ENCODE measurements around the gene CHD3.
"Not testable (repeated sequence)": the region's sequence is repeated elsewhere in the genome, so short reads cannot be mapped to it uniquely, and the experiment has no call there.

Gene CHD3

DNA sequence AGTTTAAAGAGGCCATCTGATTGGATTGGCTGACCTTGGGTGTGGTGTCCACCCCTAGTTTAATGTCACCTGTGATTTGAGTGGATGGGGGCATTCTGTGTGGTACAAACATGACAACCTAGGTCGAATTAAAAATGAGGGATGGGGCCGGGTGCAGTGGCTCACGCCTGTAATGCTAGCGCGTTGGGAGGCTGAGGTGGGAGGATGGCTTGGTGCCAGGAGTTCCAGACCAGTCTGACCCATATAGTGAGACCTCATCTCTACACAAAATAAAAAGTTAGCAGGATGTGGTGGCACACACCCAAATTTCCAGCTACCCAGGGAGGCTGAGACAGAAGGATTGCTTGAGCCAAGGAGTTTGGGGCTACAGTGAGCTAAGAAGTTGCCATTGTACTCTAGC, 57.9 kb downstream of the CHD3 start:
- no peak for DNase-seq (ENCODE audit: low read depth, low spot score)
- ChIA-PET CTCF (interaction anchor here (1.1 to 4.2 kb wide), 3 partner anchors 14 to 44 kb away, joined by 3 to 19 read pairs (median 5); no protein-coding TSS in a partner anchor), POLR2A (interaction anchor here (0.6 kb wide), 1 partner anchor 20 kb away, joined by 3 read pairs; no protein-coding TSS in a partner anchor)
- TF ChIP-seq, protein P1, sequence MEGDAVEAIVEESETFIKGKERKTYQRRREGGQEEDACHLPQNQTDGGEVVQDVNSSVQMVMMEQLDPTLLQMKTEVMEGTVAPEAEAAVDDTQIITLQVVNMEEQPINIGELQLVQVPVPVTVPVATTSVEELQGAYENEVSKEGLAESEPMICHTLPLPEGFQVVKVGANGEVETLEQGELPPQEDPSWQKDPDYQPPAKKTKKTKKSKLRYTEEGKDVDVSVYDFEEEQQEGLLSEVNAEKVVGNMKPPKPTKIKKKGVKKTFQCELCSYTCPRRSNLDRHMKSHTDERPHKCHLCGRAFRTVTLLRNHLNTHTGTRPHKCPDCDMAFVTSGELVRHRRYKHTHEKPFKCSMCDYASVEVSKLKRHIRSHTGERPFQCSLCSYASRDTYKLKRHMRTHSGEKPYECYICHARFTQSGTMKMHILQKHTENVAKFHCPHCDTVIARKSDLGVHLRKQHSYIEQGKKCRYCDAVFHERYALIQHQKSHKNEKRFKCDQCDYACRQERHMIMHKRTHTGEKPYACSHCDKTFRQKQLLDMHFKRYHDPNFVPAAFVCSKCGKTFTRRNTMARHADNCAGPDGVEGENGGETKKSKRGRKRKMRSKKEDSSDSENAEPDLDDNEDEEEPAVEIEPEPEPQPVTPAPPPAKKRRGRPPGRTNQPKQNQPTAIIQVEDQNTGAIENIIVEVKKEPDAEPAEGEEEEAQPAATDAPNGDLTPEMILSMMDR (IDR thresholded peaks at IDR 0.05; ENCODE audit: insufficient read depth, low read length, missing control alignments): no peak
- H3K4me3 ChIP-seq (ENCODE audit: low read depth, low read length): no peak overlapping the region

DNA sequence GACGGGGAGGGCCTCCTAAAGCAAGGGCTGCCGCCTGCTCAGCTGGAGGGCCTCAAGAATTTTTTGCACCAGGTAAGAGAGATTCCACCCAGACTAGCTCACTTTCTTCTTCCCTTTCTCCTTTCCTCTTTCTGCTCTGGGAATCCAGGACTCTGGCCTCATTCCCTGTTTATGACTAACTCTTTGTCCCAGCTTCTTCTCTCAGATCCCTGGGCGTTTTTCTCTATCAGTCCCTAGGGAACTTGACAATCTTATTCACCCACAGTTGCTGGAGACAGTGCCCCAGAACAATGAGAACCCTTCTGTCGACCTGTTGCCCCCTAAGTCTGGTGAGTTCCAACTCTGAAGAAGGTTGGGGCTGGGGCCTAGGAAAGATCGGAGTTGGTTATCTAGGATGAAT, 59.1 kb downstream of the CHD3 start:
- ChIA-PET POLR2A (no interaction called here), CTCF (interaction anchor here (0.6 to 1.6 kb wide), 5 partner anchors 15 to 111 kb away, joined by 3 to 6 read pairs (median 4); no protein-coding TSS in a partner anchor)
- no peak overlapping the region for H3K4me3 ChIP-seq (ENCODE audit: low read depth, low read length)
- TF ChIP-seq, protein P1 (IDR thresholded peaks at IDR 0.05; ENCODE audit: insufficient read depth, low read length, missing control alignments): no peak
- DNase-seq (ENCODE audit: low read depth, low spot score): no peak

DNA sequence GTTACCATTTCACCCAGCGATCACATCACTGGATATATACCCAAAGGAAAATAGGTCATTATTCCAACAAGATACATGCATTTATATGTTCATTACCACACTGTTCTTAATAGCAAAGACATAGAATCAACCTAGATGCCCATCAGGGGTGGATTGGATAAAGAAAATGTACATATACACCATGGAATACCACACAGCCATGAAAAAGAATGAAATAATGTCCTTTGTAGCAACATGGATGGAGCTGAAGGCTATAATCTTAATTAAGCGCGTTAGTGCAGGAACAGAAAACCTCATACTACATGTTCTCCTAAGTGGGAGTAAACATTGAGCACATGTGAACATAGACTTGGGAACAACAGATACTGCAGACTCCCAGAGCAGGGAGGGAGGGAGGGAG, 62.0 kb downstream of the CHD3 start:
- DNase-seq (ENCODE audit: low read depth, low spot score): no peak
- H3K4me3 ChIP-seq (ENCODE audit: low read depth, low read length): no peak overlapping the region
- POLR2A ChIA-PET: no interaction called here
- CTCF ChIA-PET: interaction anchor here (0.8 kb wide), 1 partner anchor 89 kb away, joined by 3 read pairs; no protein-coding TSS in a partner anchor
- TF ChIP-seq, protein P1 (IDR thresholded peaks at IDR 0.05; ENCODE audit: insufficient read depth, low read length, missing control alignments): no peak

DNA sequence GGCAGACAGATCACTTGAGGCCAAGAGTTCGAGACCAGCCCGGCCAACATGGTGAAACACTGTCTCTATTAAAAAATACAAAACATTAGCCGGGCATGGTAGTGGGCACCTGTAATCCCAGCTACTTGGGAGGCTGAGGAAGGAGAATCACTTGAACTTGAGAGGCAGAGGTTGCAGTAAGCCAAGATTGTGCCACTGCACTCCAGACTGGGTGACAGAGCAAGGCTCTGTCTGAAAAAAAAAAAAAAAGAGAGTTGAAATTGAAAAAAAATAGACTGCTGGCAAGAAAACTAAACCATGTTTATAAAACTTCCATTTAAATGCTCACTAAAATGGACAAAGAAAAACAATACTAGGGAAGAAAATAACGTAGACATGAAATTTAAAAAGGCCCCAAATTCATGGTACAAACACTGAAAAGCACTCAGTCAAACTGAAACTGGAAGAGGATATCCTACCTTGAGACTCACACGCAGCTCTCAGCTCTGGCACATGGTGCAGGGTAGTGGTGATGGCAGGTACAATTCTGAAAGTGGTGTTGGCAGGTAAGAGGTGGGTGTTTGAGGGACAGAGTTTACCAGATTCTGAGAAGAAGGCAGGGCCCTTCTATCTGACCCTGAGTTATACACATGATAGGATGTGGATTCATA, 62.7 kb downstream of the CHD3 start:
- no peak overlapping the region for H3K4me3 ChIP-seq (ENCODE audit: low read depth, low read length)
- ChIA-PET CTCF (interaction anchor here (0.8 to 3.5 kb wide), 3 partner anchors 37 to 90 kb away, joined by 3 to 16 read pairs (median 3); no protein-coding TSS in a partner anchor), POLR2A (no interaction called here)
- no peak for DNase-seq (ENCODE audit: low read depth, low spot score)
- TF ChIP-seq, protein P1 (IDR thresholded peaks at IDR 0.05; ENCODE audit: insufficient read depth, low read length, missing control alignments): no peak

GRCh38 chr17:7953266-7953665, 64.7 kb downstream of the CHD3 start:
- DNase-seq (ENCODE audit: low read depth, low spot score); H3K4me3 ChIP-seq (ENCODE audit: low read depth, low read length); POLR2A ChIA-PET: not testable (repeated sequence)
- CTCF ChIA-PET: interaction anchor here (0.5 to 3.5 kb wide), 8 partner anchors 9 to 429 kb away, joined by 3 to 16 read pairs (median 4); no protein-coding TSS in a partner anchor

DNA sequence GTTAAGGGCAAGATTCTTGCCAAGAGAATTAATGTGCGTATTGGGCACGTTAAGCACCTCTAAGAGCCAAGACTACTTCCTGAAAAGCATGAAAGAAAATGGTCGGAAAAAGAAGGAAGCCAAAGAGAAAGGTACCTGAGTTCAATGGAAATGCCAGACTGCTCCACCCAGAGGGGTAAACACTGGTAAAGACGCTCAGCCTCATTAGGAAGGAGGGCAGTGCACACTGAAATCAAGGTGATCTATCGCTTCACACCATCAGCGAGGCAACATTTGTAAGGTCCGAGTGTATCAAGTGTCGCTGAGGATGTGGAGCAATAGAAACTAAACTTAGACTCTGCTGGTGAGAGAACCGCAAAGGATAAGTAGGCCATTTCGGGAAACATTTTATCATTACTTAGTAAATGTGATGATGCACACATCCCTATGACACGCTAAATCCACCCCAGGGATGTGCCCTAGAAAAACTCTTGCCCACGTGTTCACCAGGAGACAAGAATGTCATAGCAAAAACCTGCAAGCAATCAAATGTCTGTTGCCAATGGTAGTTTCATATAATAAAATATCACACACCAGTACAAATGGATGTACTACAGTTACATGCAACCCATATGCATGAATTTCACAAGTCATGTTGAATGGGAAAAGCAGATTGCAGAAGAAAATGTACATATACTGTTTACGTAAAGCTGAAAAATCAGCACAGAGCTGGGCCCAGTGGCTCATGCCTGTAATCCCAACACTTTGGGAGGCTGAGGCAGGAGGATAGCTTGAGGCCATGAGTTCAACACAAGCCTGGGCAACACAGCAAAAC, 67.0 kb downstream of the CHD3 start:
- DNase-seq (ENCODE audit: low read depth, low spot score): no peak
- ChIA-PET CTCF (interaction anchor here (0.7 to 2.1 kb wide), 8 partner anchors 9 to 102 kb away, joined by 3 to 12 read pairs (median 4); no protein-coding TSS in a partner anchor), POLR2A (no interaction called here)
- TF ChIP-seq, protein P1 (IDR thresholded peaks at IDR 0.05; ENCODE audit: insufficient read depth, low read length, missing control alignments): no peak
- H3K4me3 ChIP-seq (ENCODE audit: low read depth, low read length): no peak overlapping the region
